ENCODE results near the gene CNIH2. TPM values are rescaled to one million over a fixed set of nuclear protein-coding genes. Genes with fewer than 3 reads are reported as not detected.

CNIH2 gene
- total and polyA plus RNA-seq, 3 donors from 2014 or later: 4.0 to 17.3 (median 7.4) TPM

DNA sequence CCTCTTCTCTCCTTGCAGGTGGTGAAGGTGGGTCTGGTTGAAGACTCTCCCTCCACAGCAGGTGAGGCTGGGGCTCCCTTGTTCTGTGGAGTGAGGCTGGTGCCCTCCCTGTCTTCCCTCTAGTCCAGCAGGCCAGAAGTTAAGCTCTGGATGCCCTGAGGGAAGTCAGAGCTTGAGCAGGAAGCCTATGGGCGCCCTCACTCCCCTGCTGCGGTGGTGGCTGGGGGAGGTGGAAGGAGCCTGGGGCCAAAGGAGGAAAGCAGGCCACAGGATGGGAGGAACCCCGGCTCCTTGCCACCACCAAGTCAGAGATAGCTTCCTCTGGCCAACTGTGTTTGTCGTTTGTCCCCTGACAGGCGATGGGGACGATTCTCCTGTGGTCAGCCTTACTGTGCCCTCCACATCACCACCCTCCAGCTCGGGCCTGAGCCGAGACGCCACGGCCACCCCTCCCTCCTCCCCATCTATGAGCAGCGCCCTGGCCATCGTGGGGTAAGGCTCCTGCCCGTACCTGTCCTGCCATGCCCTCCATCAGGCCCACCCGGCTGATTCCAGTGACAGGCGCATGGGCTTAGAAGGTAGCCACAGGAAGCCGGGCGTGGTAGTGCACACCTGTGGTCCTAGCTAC, 39.1 kb upstream of the CNIH2 start:
- Histone ChIP-seq H3K4me1 (peaks cover 13% of the 10 kb centered on the region), H3K9me3 (no peaks in the 10 kb centered on the region), H3K27me3 (no peaks in the 10 kb centered on the region), H3K27ac (no peak overlapping the region), H3K36me3 (ENCODE audit: low read depth, missing control alignments) (no peaks in the 10 kb centered on the region), H3K4me3 (no peak overlapping the region)
- DNase-seq: no peak
- TF ChIP-seq, protein P1, sequence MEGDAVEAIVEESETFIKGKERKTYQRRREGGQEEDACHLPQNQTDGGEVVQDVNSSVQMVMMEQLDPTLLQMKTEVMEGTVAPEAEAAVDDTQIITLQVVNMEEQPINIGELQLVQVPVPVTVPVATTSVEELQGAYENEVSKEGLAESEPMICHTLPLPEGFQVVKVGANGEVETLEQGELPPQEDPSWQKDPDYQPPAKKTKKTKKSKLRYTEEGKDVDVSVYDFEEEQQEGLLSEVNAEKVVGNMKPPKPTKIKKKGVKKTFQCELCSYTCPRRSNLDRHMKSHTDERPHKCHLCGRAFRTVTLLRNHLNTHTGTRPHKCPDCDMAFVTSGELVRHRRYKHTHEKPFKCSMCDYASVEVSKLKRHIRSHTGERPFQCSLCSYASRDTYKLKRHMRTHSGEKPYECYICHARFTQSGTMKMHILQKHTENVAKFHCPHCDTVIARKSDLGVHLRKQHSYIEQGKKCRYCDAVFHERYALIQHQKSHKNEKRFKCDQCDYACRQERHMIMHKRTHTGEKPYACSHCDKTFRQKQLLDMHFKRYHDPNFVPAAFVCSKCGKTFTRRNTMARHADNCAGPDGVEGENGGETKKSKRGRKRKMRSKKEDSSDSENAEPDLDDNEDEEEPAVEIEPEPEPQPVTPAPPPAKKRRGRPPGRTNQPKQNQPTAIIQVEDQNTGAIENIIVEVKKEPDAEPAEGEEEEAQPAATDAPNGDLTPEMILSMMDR (IDR thresholded peaks at IDR 0.05): no peak
- TF ChIP-seq POLR2A (IDR thresholded peaks at IDR 0.05): no peak
- 93% methylated on average over 17 of the region's 17 CpGs; no CpG with 5 or more reads in 1 of the 2 donors for WGBS, 2 donors
- intact Hi-C loops (cut with DNase I; ENCODE audit: low total_unique reads): no loop called here

DNA sequence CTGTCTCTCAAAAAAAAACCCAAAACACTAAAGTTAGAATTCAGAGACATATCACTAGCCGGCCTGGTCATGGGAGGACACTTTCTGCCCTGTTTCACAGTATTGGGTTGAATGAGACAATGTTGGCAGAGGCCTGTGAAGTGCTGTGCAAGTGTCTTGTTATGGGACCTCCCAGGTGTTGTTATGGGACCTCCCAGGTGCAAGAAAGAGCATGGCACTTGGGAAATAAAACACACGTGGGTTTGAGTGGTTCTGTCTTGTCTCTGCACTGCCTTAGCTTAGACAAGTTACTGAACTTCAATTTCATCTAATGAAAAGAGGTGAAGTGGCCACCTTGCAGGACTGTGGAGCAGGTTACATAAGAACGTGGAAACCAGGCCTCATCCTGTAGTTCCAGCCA, 38.5 kb upstream of the CNIH2 start:
- no peak for TF ChIP-seq POLR2A (IDR thresholded peaks at IDR 0.05)
- TF ChIP-seq, protein P1 (IDR thresholded peaks at IDR 0.05): no peak
- Histone ChIP-seq H3K27me3 (no peaks in the 10 kb centered on the region), H3K9me3 (no peaks in the 10 kb centered on the region), H3K4me3 (no peak overlapping the region), H3K36me3 (ENCODE audit: low read depth, missing control alignments) (no peaks in the 10 kb centered on the region), H3K4me1 (peaks cover 13% of the 10 kb centered on the region), H3K27ac (no peak overlapping the region)
- DNase-seq: no peak
- 91 to 92% methylated on average over 3 of the region's 3 CpGs for WGBS, 2 donors
- intact Hi-C loops (cut with DNase I; ENCODE audit: low total_unique reads): no loop called here

- TF ChIP-seq POLR2A (IDR thresholded peaks at IDR 0.05): no peak
- TF ChIP-seq, protein P1 (IDR thresholded peaks at IDR 0.05): no peak
- Histone ChIP-seq H3K9me3 (no peaks in the 10 kb centered on the region), H3K4me1 (peaks cover 13% of the 10 kb centered on the region), H3K27me3 (no peaks in the 10 kb centered on the region), H3K36me3 (ENCODE audit: low read depth, missing control alignments) (no peaks in the 10 kb centered on the region), H3K4me3 (no peak overlapping the region), H3K27ac (no peak overlapping the region)
- DNase-seq: no peak
- 91% methylated on average over 25 of the region's 25 CpGs for WGBS, 2 donors
- intact Hi-C loops (cut with DNase I; ENCODE audit: low total_unique reads): no loop called here
Observed at GRCh38 chr11:66239998-66240780, 37.8 kb upstream of the CNIH2 start.

DNA sequence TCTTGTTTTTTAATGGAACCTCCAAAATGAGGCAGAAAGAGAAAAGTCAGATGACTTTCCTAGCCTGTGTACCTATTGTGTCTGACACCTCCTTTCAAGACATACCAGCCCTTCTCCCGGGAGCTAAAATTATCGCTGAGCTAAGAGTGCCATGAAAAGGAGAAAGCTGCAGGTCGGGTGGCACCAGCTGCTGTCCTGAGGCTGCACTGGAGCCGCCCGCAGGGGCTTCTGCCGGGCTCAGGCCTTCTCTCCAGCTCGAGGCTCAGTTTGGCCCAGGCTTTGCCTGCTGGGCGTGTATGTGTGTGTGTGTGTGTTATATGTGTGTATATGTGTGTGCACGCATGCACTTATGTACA, 37.2 kb upstream of the CNIH2 start:
- no peak overlapping the region for H3K27ac ChIP-seq
- H3K27me3 ChIP-seq: no peaks in the 10 kb centered on the region
- H3K9me3 ChIP-seq: no peaks in the 10 kb centered on the region
- peaks cover 13% of the 10 kb centered on the region for H3K4me1 ChIP-seq
- WGBS, 2 donors: 82 to 88% methylated on average over 9 of the region's 9 CpGs
- intact Hi-C loops (cut with DNase I; ENCODE audit: low total_unique reads): no loop called here
- no peak overlapping the region for H3K4me3 ChIP-seq
- TF ChIP-seq POLR2A (IDR thresholded peaks at IDR 0.05): no peak
- TF ChIP-seq, protein P1 (IDR thresholded peaks at IDR 0.05): no peak
- H3K36me3 ChIP-seq (ENCODE audit: low read depth, missing control alignments): no peaks in the 10 kb centered on the region
- DNase-seq: no peak
